CD4-positive, alpha-beta T cell treated with Interleukin-4 for 4 hours (primary cell): ENCODE data around the gene DDC.
"Not testable (repeated sequence)": the region's sequence is repeated elsewhere in the genome, so short reads cannot be mapped to it uniquely, and the experiment has no call there.

Experiments used
- DNase-seq: peaks from one replicate; pipeline ENCODE4 v3.0.0-alpha.2; 2020

Gene DDC

DNA sequence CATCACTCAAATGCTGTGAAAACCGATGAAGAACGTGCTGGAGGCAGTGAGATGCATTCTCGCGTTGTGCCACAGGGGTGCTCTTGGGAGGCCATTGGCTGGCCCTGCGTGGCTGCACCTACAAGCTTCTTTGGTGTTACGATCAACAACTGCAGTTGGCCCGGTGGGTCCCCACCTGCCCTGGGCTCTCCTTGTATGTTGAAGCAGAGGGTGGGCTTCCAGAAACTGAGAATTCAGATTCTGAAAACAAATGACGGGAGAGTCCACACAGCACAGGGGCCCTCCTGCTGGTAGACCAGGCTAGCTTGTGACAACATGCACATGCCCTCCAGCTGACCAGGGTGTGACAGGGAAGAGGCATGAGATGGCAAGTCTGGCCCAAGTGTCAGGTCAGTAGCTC, 23.7 kb upstream of the DDC start:
- DNase-seq, result no peak

DNA sequence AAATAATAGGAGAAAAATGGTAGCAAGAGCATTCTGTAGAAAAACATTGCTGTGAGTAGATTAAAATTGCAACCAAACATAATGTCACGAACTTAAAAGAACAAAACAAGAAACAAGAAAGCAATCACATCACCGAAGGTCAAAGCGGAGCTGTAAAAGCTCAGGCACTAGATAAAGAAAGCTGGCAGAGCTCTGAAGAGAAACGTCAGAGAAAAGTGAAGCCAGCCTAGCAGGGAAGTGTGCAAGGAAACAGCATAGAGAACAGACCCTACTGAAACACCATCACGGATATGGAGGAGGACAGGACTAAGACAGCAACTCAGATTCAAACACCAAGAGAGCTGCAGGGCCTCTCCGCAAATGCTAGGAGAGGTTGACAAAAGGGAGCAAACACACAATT, 22.5 kb upstream of the DDC start:
- no peak for DNase-seq

DNA sequence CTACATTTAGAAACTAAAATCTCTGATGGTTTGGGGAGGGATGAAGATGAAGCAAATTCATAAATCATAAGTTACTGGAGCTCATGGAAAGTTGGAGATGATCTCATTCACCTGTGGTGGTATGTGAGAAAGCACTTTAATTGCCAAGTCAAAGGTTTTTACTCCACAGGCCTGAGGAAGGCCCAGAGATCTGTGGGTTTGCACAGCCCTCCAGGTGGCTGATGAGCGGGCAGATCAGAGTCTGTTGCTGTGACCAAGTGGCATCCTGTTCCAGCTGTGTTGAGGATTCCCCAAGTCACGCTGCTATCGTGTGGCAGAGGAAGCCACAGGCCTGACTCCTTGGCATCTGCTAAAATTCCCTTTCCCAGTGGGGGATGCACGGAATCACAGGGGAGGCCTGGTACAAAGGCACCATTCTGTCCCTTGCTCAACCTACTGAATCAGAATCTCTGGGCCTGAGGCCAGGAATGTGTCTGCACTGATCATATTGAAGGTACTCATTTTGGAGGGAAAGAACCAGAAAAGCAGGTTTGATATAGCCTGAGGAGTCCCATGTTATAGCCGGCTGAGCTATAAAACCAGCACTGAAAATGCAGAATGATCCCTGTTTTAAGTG, 19.7 kb upstream of the DDC start:
- DNase-seq, result no peak

GRCh38 chr7:50584386-50584785, 19.2 kb upstream of the DDC start:
- DNase-seq, result no peak

- not testable (repeated sequence) for DNase-seq
Observed at GRCh38 chr7:50583295-50583694, 18.1 kb upstream of the DDC start.

DNA sequence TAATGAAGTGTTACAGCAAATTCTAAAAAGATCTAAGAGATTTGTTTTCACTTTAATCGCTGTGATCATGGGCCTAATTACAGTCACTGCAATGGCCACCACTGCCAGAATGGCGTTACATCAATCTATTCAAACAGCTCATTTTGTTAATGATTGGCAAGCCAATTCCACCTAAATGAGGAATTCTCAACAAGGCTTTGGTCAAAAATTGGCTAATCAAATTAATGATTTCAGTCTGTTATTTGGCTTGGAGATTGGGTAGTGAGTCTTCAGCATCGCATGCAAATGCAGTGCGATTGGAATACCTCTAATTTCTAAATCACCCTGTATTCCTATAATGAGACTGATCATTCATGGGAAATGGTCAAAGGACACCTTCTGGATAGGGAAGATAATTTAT, 17.1 kb upstream of the DDC start:
- not testable (repeated sequence) for DNase-seq

GRCh38 chr7:50580666-50581065, 15.5 kb upstream of the DDC start:
- not testable (repeated sequence) for DNase-seq

DNA sequence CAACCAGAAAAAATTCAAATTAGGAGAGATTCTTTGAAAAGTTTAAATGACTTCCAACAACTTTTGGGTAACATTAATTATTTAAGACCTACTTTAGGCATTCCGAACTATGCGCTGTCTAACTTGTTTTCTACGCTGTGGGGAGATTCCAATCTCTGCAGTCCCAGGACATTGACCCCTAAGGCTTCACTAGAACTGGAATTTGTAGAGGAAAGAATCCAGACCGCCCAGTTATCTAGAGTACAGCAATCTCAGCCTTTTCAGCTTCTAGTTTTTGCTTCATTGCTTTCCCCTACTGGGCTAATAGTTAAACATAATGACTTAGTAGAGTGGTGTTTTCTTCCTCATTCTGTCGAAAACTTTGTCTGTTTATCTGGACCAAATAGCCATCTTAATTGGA, 14.9 kb upstream of the DDC start:
- DNase-seq, result no peak

GRCh38 chr7:50578105-50578504, 12.9 kb upstream of the DDC start:
- DNase-seq, result not testable (repeated sequence)

DNA sequence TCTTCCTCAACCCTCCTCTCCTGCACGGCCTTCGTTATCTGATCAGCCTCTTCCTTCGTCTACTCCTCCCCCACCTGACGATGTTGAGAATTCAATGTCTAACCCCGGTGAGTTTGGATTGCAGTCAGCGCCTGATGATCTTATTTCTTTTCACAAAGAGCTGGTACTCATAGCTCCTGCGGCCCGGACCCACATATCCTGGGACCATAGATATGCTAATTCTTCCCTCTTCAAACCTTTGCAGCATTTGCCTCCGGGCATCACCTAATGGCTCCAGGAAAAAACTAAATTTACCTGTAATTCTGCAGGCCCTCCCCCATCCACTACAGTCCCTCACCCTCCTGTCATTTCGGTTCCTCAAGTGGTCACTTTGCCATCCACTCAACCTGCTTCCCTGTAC, 12.4 kb upstream of the DDC start:
- DNase-seq, result no peak

DNA sequence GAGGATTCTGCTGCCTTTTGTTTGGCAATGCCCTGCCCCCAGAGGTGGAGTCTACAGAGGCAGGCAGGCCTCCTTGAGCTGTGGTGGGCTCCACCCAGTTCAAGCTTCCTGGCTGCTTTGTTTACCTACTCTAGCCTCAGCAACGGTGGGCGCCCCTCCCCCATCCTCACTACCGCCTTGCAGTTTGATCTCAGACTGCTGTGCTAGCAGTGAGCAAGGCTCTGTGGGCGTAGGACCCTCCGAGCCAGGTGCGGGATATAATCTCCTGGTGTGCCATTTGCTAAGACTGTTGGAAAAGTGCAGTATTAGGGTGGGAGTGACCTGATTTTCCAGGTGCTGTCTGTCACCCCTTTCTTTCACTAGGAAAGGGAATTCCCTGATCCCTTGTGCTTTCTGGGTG, 11.2 kb upstream of the DDC start:
- DNase-seq, result not testable (repeated sequence)

DNA sequence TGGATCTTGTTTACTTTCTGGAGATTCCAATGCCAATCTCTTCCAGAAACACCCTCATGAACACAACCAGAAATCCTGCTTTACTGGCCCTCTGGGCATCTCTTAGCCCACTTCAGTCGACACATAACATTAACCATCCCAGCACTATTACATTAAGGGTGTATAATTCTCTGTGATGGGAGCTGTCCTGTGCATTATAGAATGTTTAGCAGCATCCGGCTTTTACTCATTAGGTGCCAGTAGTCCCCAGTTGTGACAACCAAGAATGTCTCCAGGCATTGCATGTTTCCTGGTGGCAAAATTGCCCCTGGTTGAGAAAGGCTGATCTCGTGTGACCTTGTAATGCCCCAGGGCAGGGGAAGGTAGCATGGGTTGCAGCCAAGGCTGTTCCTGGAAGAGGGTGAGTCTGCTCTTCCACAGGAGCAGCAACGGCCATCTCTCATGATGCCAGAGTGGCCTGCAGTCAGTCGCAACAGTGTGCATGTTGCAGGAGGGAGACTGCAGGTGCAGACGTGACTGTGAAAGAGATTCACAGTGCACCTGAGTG, 2.6 kb upstream of the DDC start:
- no peak for DNase-seq

DNA sequence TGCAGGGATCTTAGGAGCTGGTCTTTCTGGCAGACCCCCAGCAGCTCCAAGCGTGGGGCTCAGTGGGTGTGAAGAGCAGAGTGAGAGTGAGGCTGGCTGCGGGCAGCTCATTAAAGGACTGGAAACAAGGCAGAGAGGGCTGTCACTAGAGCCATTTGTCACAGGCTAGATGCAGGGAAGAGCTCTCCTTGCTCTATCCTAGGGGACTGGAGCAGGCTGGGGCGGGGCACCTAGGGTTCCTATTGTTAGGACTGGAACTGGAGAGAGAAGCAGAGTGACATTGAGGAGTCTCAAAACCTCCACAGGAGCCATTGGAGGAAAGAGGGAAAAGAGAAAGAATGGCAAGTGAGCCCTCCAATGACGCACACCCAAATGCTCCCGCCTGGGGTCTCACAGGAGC, 772 bp upstream of the DDC start:
- DNase-seq, result no peak

- no peak for DNase-seq
Observed at GRCh38 chr7:50565559-50565916, 333 bp upstream of the DDC start.

DNA sequence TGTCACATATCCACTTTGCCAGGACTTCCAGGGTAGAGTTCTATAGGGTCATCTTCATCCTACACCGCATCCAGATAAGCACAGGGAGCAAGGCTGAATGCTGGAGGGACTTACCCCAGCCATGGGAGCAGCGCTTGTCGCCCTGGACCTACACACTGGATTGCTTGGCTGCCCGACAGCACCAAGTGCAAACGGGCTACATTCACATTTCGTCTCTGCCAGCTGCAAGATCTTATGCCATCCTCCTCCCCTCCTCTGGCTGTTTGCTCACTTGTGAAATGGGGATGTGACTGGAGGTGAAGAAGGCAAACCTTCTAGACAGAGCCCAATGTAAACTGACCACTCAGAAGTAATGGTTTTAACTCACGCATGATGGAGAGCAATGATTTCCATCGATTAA, 1.0 kb downstream of the DDC start:
- DNase-seq, result no peak

DNA sequence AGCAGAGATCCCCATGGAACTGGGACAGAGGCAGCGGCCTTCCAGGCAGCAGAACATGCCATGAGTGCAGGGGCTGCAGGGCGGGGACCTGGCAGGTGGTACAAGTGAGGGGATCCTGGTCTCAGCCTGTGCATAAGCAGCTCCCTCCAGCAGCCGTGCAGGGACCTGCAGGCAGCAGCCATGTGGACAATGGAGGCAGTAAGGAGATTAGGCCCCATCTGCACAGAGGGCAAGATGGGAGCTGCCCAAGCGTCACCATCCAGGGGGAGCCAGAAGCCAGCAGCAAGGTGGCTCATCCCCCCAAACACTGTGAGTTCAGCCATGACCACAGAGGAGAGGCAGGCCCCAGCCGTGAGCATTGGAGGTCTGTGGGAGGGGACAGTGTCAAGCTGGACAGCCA, 3.1 kb downstream of the DDC start:
- no peak for DNase-seq

- no peak for DNase-seq
Observed at GRCh38 chr7:50560865-50561351, 4.3 kb downstream of the DDC start.

DNA sequence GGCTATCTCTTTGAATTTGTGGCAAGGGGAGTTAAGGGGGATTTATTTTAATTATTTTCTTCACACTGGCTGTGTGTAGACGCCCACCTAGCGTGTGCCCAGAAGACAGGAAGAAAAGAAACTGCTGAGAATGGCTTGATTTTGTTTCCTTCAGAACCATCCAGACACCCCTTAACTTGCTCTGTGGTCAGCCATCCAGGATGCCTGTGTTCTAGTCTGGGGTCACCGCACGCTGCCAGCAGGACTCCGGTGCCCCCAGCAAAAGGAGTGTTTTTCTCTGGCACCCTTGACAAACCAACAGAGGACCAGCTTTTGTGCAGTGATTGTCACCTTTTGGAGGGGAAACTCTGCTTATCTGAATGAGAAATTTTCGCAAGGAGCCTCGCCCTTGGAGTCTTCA, 5.3 kb downstream of the DDC start:
- no peak for DNase-seq

GRCh38 chr7:50558294-50559053, 6.7 kb downstream of the DDC start:
- no peak for DNase-seq

DNA sequence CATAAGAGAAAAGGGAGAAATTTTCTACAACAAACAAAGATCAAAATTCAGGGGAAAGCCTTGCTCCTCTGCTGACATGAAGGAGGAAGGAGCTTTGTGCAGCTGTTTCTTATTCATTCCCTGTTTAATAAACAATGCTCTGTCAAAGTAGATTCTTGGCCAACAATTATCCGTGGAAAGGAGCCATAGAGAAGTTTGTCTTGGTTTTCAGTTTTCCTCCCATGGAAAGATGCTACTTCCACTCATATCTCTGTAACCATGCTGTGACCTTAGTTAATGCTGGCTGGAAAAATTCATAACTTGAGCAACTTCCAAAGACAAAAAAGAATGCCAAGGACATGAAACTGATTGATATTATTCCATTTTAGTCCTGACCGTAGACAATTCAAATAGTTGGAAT, 8.1 kb downstream of the DDC start:
- DNase-seq, result no peak

- DNase-seq, result no peak
Observed at GRCh38 chr7:50556247-50556991, 8.8 kb downstream of the DDC start.

GRCh38 chr7:50555594-50556140, 9.5 kb downstream of the DDC start:
- no peak for DNase-seq
